A549 (cell line): ENCODE results near the gene XYLT1. TPM values are rescaled to one million over a fixed set of nuclear protein-coding genes. Genes with fewer than 3 reads are reported as not detected.
"Not testable (repeated sequence)": the region's sequence is repeated elsewhere in the genome, so short reads cannot be mapped to it uniquely, and the experiment has no call there.

Experiments
- ATAC-seq, 2 experiments: fragments of 200-7000 bp in 1 of 2; fragments of >200 bp in 1 of 2; cut with Nextera tagmentation in 1 of 2; cut with Tn5 transposase in 1 of 2; 3 replicates each; pipeline versions ENCODE4 v1.8.0 to v1.9.1; 2018 to 2020; ENCODE audit warnings: mild to moderate bottlenecking in 1 of 2, moderate library complexity in 1 of 2
- CTCF ChIA-PET: fragments of 300-600 bp; sonication (Branson Sonifier 250); formaldehyde crosslinking; extraction: SDS; loops from one replicate; lab custom pipeline; 2021; ENCODE audit warnings: antibody characterized with exemption, inconsistent platforms; lab: Yijun Ruan, JAX
- POLR2A ChIA-PET: fragments of 350-600 bp; formaldehyde crosslinking; extraction: SDS; loops from one replicate; lab custom pipeline; 2021; ENCODE audit warnings: antibody characterized with exemption, inconsistent platforms; lab: Yijun Ruan, JAX
- DNase-seq, 2 experiments: peaks; one replicate each; pipeline versions ENCODE4 v3.0.0 to v3.0.0-alpha.2; 2011 to 2016; ENCODE audit warnings: low read depth in 1 of 2, low spot score in 1 of 2
- FAIRE-seq: peaks from 2 replicates; lab custom pipeline; 2011; peaks lifted over from hg19 to GRCh38; lab: Jason Lieb, UNC
- H3K27ac ChIP-seq, 2 experiments: fragments of >200 bp; sonication (Bioruptor Twin); formaldehyde crosslinking; 3 replicates each; pipeline ENCODE4 v1.5.1; 2016 to 2017
- H3K4me1 ChIP-seq: fragments of >200 bp; sonication (Bioruptor Twin); formaldehyde crosslinking; 3 replicates; pipeline ENCODE4 v1.6.1; 2016
- H3K4me2 ChIP-seq: fragments of >200 bp; sonication (Bioruptor Twin); formaldehyde crosslinking; 3 replicates; pipeline ENCODE4 v1.6.1; 2016
- H3K4me3 ChIP-seq: fragments of >200 bp; sonication (Bioruptor Twin); formaldehyde crosslinking; 3 replicates; pipeline ENCODE4 v1.5.1; 2016
- H3K9me3 ChIP-seq: fragments of >200 bp; sonication (Bioruptor Twin); formaldehyde crosslinking; 3 replicates; pipeline ENCODE4 v1.6.1; 2016
- ATOH8 ChIP-seq: fragments of 250-450 bp; sonication (Bioruptor Pico); IDR thresholded peaks from 2 replicates; pipeline ENCODE4 v1.5.0; 2020; ENCODE audit warnings: low read depth, mild to moderate bottlenecking, moderate library complexity
- CEBPB ChIP-seq, 2 experiments: fragments of >200 bp in 1 of 2; sonication (Bioruptor Twin) in 1 of 2; formaldehyde crosslinking in 1 of 2; IDR thresholded peaks; 2 replicates each; pipeline ENCODE4 v1.6.1; 2012 to 2016
- EHF ChIP-seq: fragments of 250-450 bp; sonication (Bioruptor Pico); IDR thresholded peaks from 2 replicates; pipeline ENCODE4 v1.5.0; 2020; ENCODE audit warnings: mild to moderate bottlenecking
- EP300 ChIP-seq, 2 experiments: fragments of >200 bp; sonication (Bioruptor Twin); formaldehyde crosslinking; IDR thresholded peaks; 2 replicates in 1 of 2; 3 replicates in 1 of 2; pipeline ENCODE4 v1.6.1; 2016 to 2017
- FOSL2 ChIP-seq, 2 experiments: fragments of 450-650 bp in 1 of 2; fragments of >200 bp in 1 of 2; sonication (Bioruptor Twin) in 1 of 2; formaldehyde crosslinking; IDR thresholded peaks; 2 replicates each; pipeline versions ENCODE4 v1.5.0 to v1.6.1; 2016 to 2020; ENCODE audit warnings: mild to moderate bottlenecking in 1 of 2, moderate library complexity in 1 of 2
- GATA3 ChIP-seq: IDR thresholded peaks from 2 replicates; pipeline ENCODE4 v1.6.1; 2012; ENCODE audit warnings: borderline replicate concordance
- HDAC2 ChIP-seq: fragments of 200-600 bp; sonication (generic); IDR thresholded peaks from 2 replicates; pipeline ENCODE4 v1.6.1; 2016
- HOXB5 ChIP-seq: fragments of 250-450 bp; sonication (Bioruptor Pico); IDR thresholded peaks from 2 replicates; pipeline ENCODE4 v1.5.0; 2020; ENCODE audit warnings: mild to moderate bottlenecking, moderate library complexity
- KDM5A ChIP-seq: fragments of 200-600 bp; sonication (generic); IDR thresholded peaks from 2 replicates; pipeline ENCODE4 v1.6.1; 2016; ENCODE audit warnings: antibody characterized with exemption, mild to moderate bottlenecking
- MAFK ChIP-seq: fragments of 450-650 bp; IDR thresholded peaks from 2 replicates; pipeline ENCODE4 v1.6.1; 2014; ENCODE audit not compliant: partially characterized antibody
- MAX ChIP-seq: IDR thresholded peaks from 2 replicates; pipeline ENCODE4 v1.6.1; 2012
- MAZ ChIP-seq: fragments of 150-350 bp; IDR thresholded peaks from 2 replicates; pipeline ENCODE4 v1.6.1; 2014; ENCODE audit warnings: antibody characterized with exemption, low read depth, low read length, borderline replicate concordance
- NFE2L2 ChIP-seq: fragments of 150-350 bp; conservative IDR thresholded peaks from 2 replicates; pipeline ENCODE4 v1.6.1; 2014; ENCODE audit warnings: low read length
- NR3C1 ChIP-seq: fragments of >200 bp; sonication (Bioruptor Twin); formaldehyde crosslinking; IDR thresholded peaks from 3 replicates; pipeline ENCODE4 v1.6.1; 2017
- PHF8 ChIP-seq: fragments of 200-600 bp; sonication (generic); IDR thresholded peaks from 2 replicates; pipeline ENCODE4 v1.6.1; 2016; ENCODE audit warnings: low read depth, mild to moderate bottlenecking, antibody characterized with exemption, moderate library complexity, borderline replicate concordance
- POLR2AphosphoS2 ChIP-seq: conservative IDR thresholded peaks from 2 replicates; pipeline ENCODE4 v1.6.1; 2012; ENCODE audit warnings: low read length, improper control_type of control experiment, inconsistent platforms
- RARB ChIP-seq: fragments of 250-450 bp; sonication (Bioruptor Pico); IDR thresholded peaks from 2 replicates; pipeline ENCODE4 v1.8.0; 2021; ENCODE audit warnings: mild to moderate bottlenecking, moderate library complexity
- SREBF2 ChIP-seq: fragments of 450-650 bp; IDR thresholded peaks from 2 replicates; pipeline ENCODE4 v1.6.1; 2014; ENCODE audit warnings: mild to moderate bottlenecking, moderate library complexity
- TFCP2L1 ChIP-seq: fragments of 250-450 bp; sonication (Bioruptor Pico); IDR thresholded peaks from 2 replicates; pipeline ENCODE4 v1.5.0; 2021; ENCODE audit warnings: mild to moderate bottlenecking
- ZC3H11A ChIP-seq: fragments of 450-650 bp; IDR thresholded peaks from 2 replicates; pipeline ENCODE4 v1.6.1; 2014; ENCODE audit warnings: antibody characterized with exemption, mild to moderate bottlenecking
- ZFP36 ChIP-seq: fragments of 450-650 bp; IDR thresholded peaks from 2 replicates; pipeline ENCODE4 v1.6.1; 2014; ENCODE audit warnings: borderline replicate concordance; ENCODE audit not compliant: partially characterized antibody
- ZNF302 ChIP-seq: fragments of 250-450 bp; sonication (Bioruptor Pico); IDR thresholded peaks from 2 replicates; pipeline ENCODE4 v1.9.0; 2021; ENCODE audit warnings: inconsistent platforms, mild to moderate bottlenecking, moderate library complexity
- ZSCAN20 ChIP-seq: fragments of 250-450 bp; sonication (Bioruptor Pico); IDR thresholded peaks from 2 replicates; pipeline ENCODE4 v1.8.0; 2022; ENCODE audit warnings: mild to moderate bottlenecking, moderate library complexity
- WGBS: methylation state at CpG from one replicate; pipeline ENCODE4 v1.1.6; 2017; ENCODE audit errors: missing lambda C conversion rate; 5-methylcytosine and 5-hydroxymethylcytosine counted together
- polyA plus RNA-seq, 4 experiments: library from polyadenylated mRNA; depleted of rRNA in 3 of 4; stranded (reverse); fragments of >200 nt; fragmentation: RNase III in 1 of 4; extraction: RNeasy Plus Mini Kit Qiagen cat#74134 plus additional on column Dnase treatment in 1 of 4; gene quantifications; 2 replicates in 3 of 4; 3 replicates in 1 of 4; pipeline ENCODE4 v1.2.3, GENCODE V29; 2011 to 2017

Gene XYLT1
- polyA plus RNA-seq, 2 of the 4 experiments (the other 2 are of a cell fraction): 0.78 to 0.88 TPM

DNA sequence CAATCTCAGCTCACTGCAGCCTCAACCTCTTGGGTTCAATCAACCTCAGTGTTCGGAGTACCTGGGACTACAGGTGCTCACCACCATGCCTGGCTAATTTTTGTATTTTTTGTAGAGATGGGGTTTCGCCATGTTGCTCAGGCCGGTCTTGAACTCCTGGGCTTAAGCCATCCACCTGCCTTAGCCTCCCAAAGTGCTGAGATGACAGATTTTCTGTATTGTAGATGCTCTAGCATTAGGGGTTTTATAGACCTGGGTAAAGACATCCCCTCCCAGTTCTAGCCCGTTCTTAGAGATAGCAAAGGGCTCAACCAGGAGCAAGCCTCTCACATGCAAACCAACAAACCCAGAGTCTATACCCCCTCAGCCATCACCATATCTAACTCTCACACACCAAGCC lies 57.3 kb downstream of the XYLT1 start:
- FAIRE-seq (no peak), DNase-seq (no peak), ATAC-seq (no peak)
- 30% methylated on average over 4 of the region's 4 CpGs for WGBS
- POLR2A ChIA-PET: no interaction called here
- no peak overlapping the region for H3K4me2 ChIP-seq
- CTCF ChIA-PET: no interaction called here
- TF ChIP-seq ATOH8 (CRISPR knock-in tag) (no peak), ZSCAN20 (CRISPR knock-in tag) (no peak), MAFK (peak; percentile 71)
- H3K9me3 ChIP-seq: no peaks in the 10 kb centered on the region
- no peak overlapping the region for H3K4me3 ChIP-seq
- H3K4me1 ChIP-seq: no peaks in the 10 kb centered on the region
- no peak overlapping the region for H3K27ac ChIP-seq

GRCh38 chr16:17412791-17413190 lies 58.0 kb downstream of the XYLT1 start:
- Histone ChIP-seq H3K27ac (no peak overlapping the region), H3K4me1 (no peaks in the 10 kb centered on the region), H3K4me2 (no peak overlapping the region), H3K4me3 (no peak overlapping the region), H3K9me3 (no peaks in the 10 kb centered on the region)
- no peak for DNase-seq
- no peak for ATAC-seq
- TF ChIP-seq GATA3 (no peak), CEBPB (IDR thresholded peaks at IDR 0.05) (no peak), EHF (CRISPR knock-in tag) (no peak), NR3C1 (no peak), ZNF302 (CRISPR knock-in tag) (no peak), RARB (CRISPR knock-in tag) (no peak), HOXB5 (CRISPR knock-in tag) (no peak), PHF8 (no peak), ZC3H11A (no peak), FOSL2 (IDR thresholded peaks at IDR 0.05) (no peak), FOSL2 (CRISPR knock-in tag; IDR thresholded peaks at IDR 0.05) (no peak), TFCP2L1 (CRISPR knock-in tag) (no peak), KDM5A (no peak), MAX (no peak), POLR2AphosphoS2 (no peak), MAZ (no peak), ZFP36 (no peak)
- ChIA-PET CTCF (no interaction called here), POLR2A (no interaction called here)
- FAIRE-seq: no peak
- WGBS: 17% methylated on average over 5 of the region's 5 CpGs

DNA sequence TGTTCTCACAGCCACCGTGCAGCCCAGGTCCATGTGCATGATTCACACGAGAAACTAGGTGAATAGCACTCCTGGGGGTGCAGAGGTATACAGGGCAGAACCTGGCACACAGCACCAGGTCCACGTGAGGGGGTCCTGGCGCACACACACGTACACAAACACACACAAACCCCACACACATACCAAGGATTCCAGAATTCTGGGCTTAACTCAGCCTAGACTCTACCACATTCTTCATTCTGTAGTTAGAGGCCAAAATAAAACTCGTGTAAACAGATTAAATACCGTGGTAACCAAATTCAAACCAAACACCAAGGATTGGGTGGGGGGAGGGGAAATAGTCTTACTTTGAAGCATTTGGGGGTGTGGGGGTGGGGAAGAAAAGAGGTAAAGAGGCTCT lies 58.5 kb downstream of the XYLT1 start:
- Histone ChIP-seq H3K9me3 (no peaks in the 10 kb centered on the region), H3K4me2 (no peak overlapping the region), H3K27ac (no peak overlapping the region), H3K4me3 (no peak overlapping the region), H3K4me1 (no peaks in the 10 kb centered on the region)
- TF ChIP-seq MAX (no peak), FOSL2 (IDR thresholded peaks at IDR 0.05) (no peak), FOSL2 (CRISPR knock-in tag; IDR thresholded peaks at IDR 0.05) (no peak), CEBPB (IDR thresholded peaks at IDR 0.05) (no peak), HDAC2 (no peak), EP300 (IDR thresholded peaks at IDR 0.05) (no peak), EHF (CRISPR knock-in tag) (no peak)
- DNase-seq (no peak), ATAC-seq (no peak), FAIRE-seq (no peak)
- WGBS: 29% methylated on average over 5 of the region's 7 CpGs
- ChIA-PET POLR2A (no interaction called here), CTCF (no interaction called here)

DNA sequence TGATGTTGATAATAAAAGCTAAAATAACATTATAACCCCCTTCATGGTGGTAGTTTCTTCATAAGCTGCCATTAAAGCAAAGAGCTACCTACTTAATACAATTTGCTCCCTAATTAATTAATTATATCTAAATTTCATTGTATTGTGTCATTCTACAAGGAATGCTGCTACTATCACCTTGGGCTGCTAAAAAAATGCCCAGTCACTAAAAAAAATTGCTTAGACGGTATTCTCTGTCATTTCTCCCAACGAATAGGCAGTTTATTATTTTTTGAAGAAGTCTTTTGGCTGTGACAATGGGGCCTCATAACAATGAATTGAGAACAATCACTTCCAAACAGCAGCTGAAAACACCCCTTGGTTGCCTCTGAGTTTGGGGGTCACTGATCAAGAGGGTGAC lies 59.5 kb downstream of the XYLT1 start:
- 8% methylated on average over 2 of the region's 2 CpGs for WGBS
- no peak for ATAC-seq
- H3K4me1 ChIP-seq: no peaks in the 10 kb centered on the region
- ChIA-PET POLR2A (no interaction called here), CTCF (no interaction called here)
- no peak for FAIRE-seq
- H3K27ac ChIP-seq: no peak overlapping the region
- H3K4me3 ChIP-seq: no peak overlapping the region
- TF ChIP-seq NFE2L2 (peak; percentile 57), MAFK (peak; percentile 8), SREBF2 (no peak)
- no peak overlapping the region for H3K4me2 ChIP-seq
- no peaks in the 10 kb centered on the region for H3K9me3 ChIP-seq
- no peak for DNase-seq

- H3K4me1 ChIP-seq, H3K4me3 ChIP-seq, FAIRE-seq, H3K4me2 ChIP-seq, H3K9me3 ChIP-seq, ATAC-seq, DNase-seq, POLR2A ChIA-PET, H3K27ac ChIP-seq: not testable (repeated sequence)
- CTCF ChIA-PET: interaction anchor here (0.6 kb wide), 1 partner anchor 24 kb away, joined by 3 read pairs; no protein-coding TSS in a partner anchor
- WGBS: 31% methylated on average over 6 of the region's 6 CpGs
Measured at GRCh38 chr16:17410316-17410715, 60.4 kb downstream of the XYLT1 start.
